ENCODE measurements around the gene E2F8.

The E2F8 gene

DNA sequence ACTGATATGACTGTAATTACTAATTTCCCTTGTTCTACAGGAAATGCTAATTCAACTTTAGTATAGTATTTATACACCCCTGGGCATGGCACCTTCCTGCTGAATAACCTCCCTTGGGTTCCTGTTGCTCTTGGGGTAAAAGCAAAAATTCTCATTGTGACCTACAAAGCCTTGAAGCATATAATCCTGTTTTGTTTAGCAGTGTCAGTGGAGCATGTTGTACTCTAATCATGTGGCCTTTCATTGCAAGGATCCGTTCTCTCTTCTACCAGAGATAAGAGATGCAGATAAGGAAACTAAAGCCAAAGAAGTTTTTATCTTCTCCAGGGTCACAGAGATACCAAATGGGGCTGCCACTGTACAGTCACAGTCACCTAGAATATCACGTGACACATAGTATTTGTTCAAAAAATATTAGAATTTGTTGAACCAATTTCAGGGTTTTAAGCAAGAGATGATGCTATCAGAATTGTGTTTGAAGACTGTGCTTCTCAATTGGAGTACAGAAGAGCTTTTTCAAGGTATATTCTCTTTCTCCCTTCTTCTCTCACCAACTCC, 64.0 kb downstream of the E2F8 start:
- H3K4me3 ChIP-seq (ENCODE audit: low read length), result no peak overlapping the region
- no peak for DNase-seq (ENCODE audit: low read depth)
- no peak for TF ChIP-seq CTCF (IDR thresholded peaks at IDR 0.05; ENCODE audit: insufficient read depth, low read depth, low read length, missing control alignments)
